ENCODE measurements around the gene C1orf87.

C1orf87 gene

DNA sequence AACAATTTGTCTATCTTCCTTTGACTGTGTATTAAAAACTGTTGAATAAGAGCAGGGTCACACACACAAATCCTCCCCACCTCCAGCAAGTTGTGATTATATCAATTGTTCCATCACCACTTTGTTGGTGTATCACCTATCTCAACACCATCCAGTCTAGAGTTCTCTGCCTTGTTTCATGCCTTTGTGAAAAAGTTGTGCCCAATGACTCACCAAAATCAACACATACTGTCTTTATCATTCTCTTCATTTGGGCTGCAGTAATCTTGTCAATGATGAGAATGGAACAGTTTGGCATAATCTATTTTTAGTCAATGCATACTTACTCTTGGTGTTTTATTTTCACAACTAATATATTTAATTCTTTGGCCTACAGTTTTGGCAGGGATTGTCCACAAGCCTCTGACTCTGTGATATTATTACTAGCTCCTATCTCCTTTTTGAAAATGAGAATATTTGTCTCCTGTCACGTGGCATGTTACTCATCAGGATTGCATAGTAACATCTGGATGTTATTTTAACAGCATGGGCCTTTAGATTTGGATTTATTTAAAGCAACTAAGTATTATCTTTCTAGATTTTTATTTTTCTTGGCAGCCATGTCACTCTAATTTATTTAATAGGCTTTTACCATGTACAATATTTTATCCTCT is 5.1 kb downstream of the C1orf87 start:
- no peaks in the 10 kb centered on the region for H3K9me2 ChIP-seq (replicated peaks; ENCODE audit: low read depth, low read length)
- H2AFZ ChIP-seq (ENCODE audit: low read length) = no peak overlapping the region
- no peaks in the 10 kb centered on the region for H3K27me3 ChIP-seq (ENCODE audit: insufficient read depth, low read length, poor library complexity, severe bottlenecking)
- no peak overlapping the region for H3K4me2 ChIP-seq (ENCODE audit: low read depth, low read length, poor library complexity, severe bottlenecking)
- no peaks in the 10 kb centered on the region for H3K4me1 ChIP-seq (ENCODE audit: insufficient read depth, low read length, poor library complexity, severe bottlenecking)
- no peaks in the 10 kb centered on the region for H3K36me3 ChIP-seq (ENCODE audit: insufficient read depth, low read length)
- H3K4me3 ChIP-seq (ENCODE audit: low read length, poor library complexity, severe bottlenecking) = no peak overlapping the region
- no peak overlapping the region for H3K9ac ChIP-seq (ENCODE audit: low read depth, low read length, poor library complexity, severe bottlenecking)
- TF ChIP-seq EZH2phosphoT487 (IDR thresholded peaks at IDR 0.05; ENCODE audit: borderline replicate concordance) = no peak
- TF ChIP-seq, protein P1, sequence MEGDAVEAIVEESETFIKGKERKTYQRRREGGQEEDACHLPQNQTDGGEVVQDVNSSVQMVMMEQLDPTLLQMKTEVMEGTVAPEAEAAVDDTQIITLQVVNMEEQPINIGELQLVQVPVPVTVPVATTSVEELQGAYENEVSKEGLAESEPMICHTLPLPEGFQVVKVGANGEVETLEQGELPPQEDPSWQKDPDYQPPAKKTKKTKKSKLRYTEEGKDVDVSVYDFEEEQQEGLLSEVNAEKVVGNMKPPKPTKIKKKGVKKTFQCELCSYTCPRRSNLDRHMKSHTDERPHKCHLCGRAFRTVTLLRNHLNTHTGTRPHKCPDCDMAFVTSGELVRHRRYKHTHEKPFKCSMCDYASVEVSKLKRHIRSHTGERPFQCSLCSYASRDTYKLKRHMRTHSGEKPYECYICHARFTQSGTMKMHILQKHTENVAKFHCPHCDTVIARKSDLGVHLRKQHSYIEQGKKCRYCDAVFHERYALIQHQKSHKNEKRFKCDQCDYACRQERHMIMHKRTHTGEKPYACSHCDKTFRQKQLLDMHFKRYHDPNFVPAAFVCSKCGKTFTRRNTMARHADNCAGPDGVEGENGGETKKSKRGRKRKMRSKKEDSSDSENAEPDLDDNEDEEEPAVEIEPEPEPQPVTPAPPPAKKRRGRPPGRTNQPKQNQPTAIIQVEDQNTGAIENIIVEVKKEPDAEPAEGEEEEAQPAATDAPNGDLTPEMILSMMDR (conservative IDR thresholded peaks at IDR 0.05; ENCODE audit: low read length) = no peak
- no peaks in the 10 kb centered on the region for H3F3A ChIP-seq (ENCODE audit: low read depth)
- no peaks in the 10 kb centered on the region for H3K79me2 ChIP-seq (ENCODE audit: insufficient read depth, low read length)
- H4K20me1 ChIP-seq (ENCODE audit: insufficient read depth, low read length, poor library complexity, severe bottlenecking) = no peaks in the 10 kb centered on the region
- H3K9me3 ChIP-seq (ENCODE audit: insufficient read depth, low read depth, low read length) = no peaks in the 10 kb centered on the region

DNA sequence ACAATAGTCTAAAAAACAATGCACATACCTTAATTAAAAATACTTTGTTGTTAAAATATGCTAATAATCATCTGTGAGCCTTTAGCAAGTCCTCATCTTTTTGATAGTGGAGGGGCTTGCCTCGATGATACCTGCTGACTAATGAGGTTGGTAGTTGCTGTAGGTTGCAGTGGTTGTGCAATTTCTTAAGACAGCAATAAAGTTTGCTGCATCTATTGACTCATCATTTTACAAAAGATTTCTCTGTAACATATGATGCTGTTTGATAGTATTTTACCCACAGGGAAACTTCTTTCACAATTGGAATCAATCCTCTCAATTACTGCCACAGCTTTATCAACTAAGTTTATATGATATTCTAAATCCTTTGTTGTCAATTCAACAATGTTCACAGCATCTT is 7.6 kb downstream of the C1orf87 start:
- Histone ChIP-seq H3K36me3 (ENCODE audit: insufficient read depth, low read length) (no peaks in the 10 kb centered on the region), H2AFZ (ENCODE audit: low read length) (no peak overlapping the region), H3K9me2 (replicated peaks; ENCODE audit: low read depth, low read length) (no peaks in the 10 kb centered on the region), H3K4me1 (ENCODE audit: insufficient read depth, low read length, poor library complexity, severe bottlenecking) (no peaks in the 10 kb centered on the region), H3K9ac (ENCODE audit: low read depth, low read length, poor library complexity, severe bottlenecking) (no peak overlapping the region), H4K20me1 (ENCODE audit: insufficient read depth, low read length, poor library complexity, severe bottlenecking) (no peaks in the 10 kb centered on the region), H3K4me3 (ENCODE audit: low read length, poor library complexity, severe bottlenecking) (no peak overlapping the region), H3K79me2 (ENCODE audit: insufficient read depth, low read length) (no peaks in the 10 kb centered on the region), H3K27me3 (ENCODE audit: insufficient read depth, low read length, poor library complexity, severe bottlenecking) (no peaks in the 10 kb centered on the region), H3K4me2 (ENCODE audit: low read depth, low read length, poor library complexity, severe bottlenecking) (no peak overlapping the region), H3F3A (ENCODE audit: low read depth) (no peaks in the 10 kb centered on the region), H3K9me3 (ENCODE audit: insufficient read depth, low read depth, low read length) (no peaks in the 10 kb centered on the region)
- no peak for TF ChIP-seq EZH2phosphoT487 (IDR thresholded peaks at IDR 0.05; ENCODE audit: borderline replicate concordance)
- TF ChIP-seq, protein P1 (conservative IDR thresholded peaks at IDR 0.05; ENCODE audit: low read length) = no peak

DNA sequence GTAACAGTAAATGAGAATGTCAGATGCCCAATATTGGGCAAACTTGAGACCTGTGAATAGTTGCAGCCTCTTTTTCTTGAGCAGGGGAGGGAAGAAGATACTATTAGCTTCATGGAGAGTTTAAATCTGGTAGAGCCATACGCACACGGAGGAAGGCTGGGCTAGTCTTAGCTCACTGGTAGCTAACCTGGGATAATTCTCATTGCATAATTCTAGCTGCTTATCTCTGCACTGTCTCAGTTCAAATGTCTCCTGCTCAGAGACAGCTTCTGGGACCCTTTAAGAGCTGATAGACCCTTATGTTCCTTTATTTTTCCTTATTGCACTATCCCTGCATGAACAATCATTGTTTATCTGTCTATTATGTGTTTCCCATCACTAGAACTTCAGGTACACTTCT is 8.4 kb downstream of the C1orf87 start:
- Histone ChIP-seq H3K4me2 (ENCODE audit: low read depth, low read length, poor library complexity, severe bottlenecking) (no peak overlapping the region), H3K4me1 (ENCODE audit: insufficient read depth, low read length, poor library complexity, severe bottlenecking) (no peaks in the 10 kb centered on the region), H3F3A (ENCODE audit: low read depth) (no peaks in the 10 kb centered on the region), H3K27me3 (ENCODE audit: insufficient read depth, low read length, poor library complexity, severe bottlenecking) (no peaks in the 10 kb centered on the region), H3K36me3 (ENCODE audit: insufficient read depth, low read length) (no peaks in the 10 kb centered on the region), H4K20me1 (ENCODE audit: insufficient read depth, low read length, poor library complexity, severe bottlenecking) (no peaks in the 10 kb centered on the region), H3K9ac (ENCODE audit: low read depth, low read length, poor library complexity, severe bottlenecking) (no peak overlapping the region), H3K9me3 (ENCODE audit: insufficient read depth, low read depth, low read length) (no peaks in the 10 kb centered on the region), H3K79me2 (ENCODE audit: insufficient read depth, low read length) (no peaks in the 10 kb centered on the region), H3K4me3 (ENCODE audit: low read length, poor library complexity, severe bottlenecking) (no peak overlapping the region), H3K9me2 (replicated peaks; ENCODE audit: low read depth, low read length) (no peaks in the 10 kb centered on the region), H2AFZ (ENCODE audit: low read length) (no peak overlapping the region)
- no peak for TF ChIP-seq EZH2phosphoT487 (IDR thresholded peaks at IDR 0.05; ENCODE audit: borderline replicate concordance)
- TF ChIP-seq, protein P1 (conservative IDR thresholded peaks at IDR 0.05; ENCODE audit: low read length) = no peak
